Measurements from ENCODE around the gene GID8.
A peak's percentile ranks its signal among the peaks of the same experiment; 100 is the strongest.

GID8 gene

GRCh38 chr20:62905536-62906117 lies 32.3 kb upstream of the GID8 start:
- Histone ChIP-seq H3K79me2 (ENCODE audit: insufficient read depth, low read depth) (peaks cover 22% of the 10 kb centered on the region; the same call in 1 of the 2 replicates), H3K4me1 (ENCODE audit: low read depth, poor library complexity, severe bottlenecking) (peaks cover 56% of the 10 kb centered on the region), H3K4me2 (no peak overlapping the region), H2AFZ (ENCODE audit: low read depth) (no peak overlapping the region), H3K4me3 (IDR thresholded peaks at IDR 0.05; ENCODE audit: insufficient read depth, low read depth, low read length) (no peak overlapping the region), H3K27me3 (ENCODE audit: insufficient read depth, low read depth) (no peaks in the 10 kb centered on the region), H4K20me1 (ENCODE audit: insufficient read depth) (peaks cover 26% of the 10 kb centered on the region), H3K36me3 (ENCODE audit: insufficient read depth) (peaks cover 12% of the 10 kb centered on the region; the same call in 1 of the 2 replicates), H3K9ac (no peak overlapping the region), H3K27ac (no peak overlapping the region)
- TF ChIP-seq CTCF (conservative IDR thresholded peaks at IDR 0.05; ENCODE audit: low read depth, low read length), result no peak

- H2AFZ ChIP-seq (ENCODE audit: low read depth), result no peak overlapping the region
- no peak overlapping the region for H3K4me2 ChIP-seq
- peaks cover 12% of the 10 kb centered on the region; the same call in 1 of the 2 replicates for H3K36me3 ChIP-seq (ENCODE audit: insufficient read depth)
- H3K27ac ChIP-seq, result no peak overlapping the region
- H3K4me3 ChIP-seq (IDR thresholded peaks at IDR 0.05; ENCODE audit: insufficient read depth, low read depth, low read length), result no peak overlapping the region
- peaks cover 26% of the 10 kb centered on the region for H4K20me1 ChIP-seq (ENCODE audit: insufficient read depth)
- no peaks in the 10 kb centered on the region for H3K27me3 ChIP-seq (ENCODE audit: insufficient read depth, low read depth)
- no peak for TF ChIP-seq CTCF (conservative IDR thresholded peaks at IDR 0.05; ENCODE audit: low read depth, low read length)
- H3K4me1 ChIP-seq (ENCODE audit: low read depth, poor library complexity, severe bottlenecking), result peaks cover 56% of the 10 kb centered on the region
- no peak overlapping the region for H3K9ac ChIP-seq
- peaks cover 22% of the 10 kb centered on the region; the same call in 1 of the 2 replicates for H3K79me2 ChIP-seq (ENCODE audit: insufficient read depth, low read depth)
Observed at GRCh38 chr20:62906209-62906608, 31.7 kb upstream of the GID8 start.

GRCh38 chr20:62906647-62907375 lies 31.1 kb upstream of the GID8 start:
- Histone ChIP-seq H3K4me2 (no peak overlapping the region), H3K36me3 (ENCODE audit: insufficient read depth) (peaks cover 17% of the 10 kb centered on the region; the same call in 1 of the 2 replicates), H3K27me3 (ENCODE audit: insufficient read depth, low read depth) (no peaks in the 10 kb centered on the region), H4K20me1 (ENCODE audit: insufficient read depth) (peaks cover 31% of the 10 kb centered on the region), H2AFZ (ENCODE audit: low read depth) (no peak overlapping the region), H3K79me2 (ENCODE audit: insufficient read depth, low read depth) (peaks cover 28% of the 10 kb centered on the region), H3K9ac (no peak overlapping the region), H3K4me1 (ENCODE audit: low read depth, poor library complexity, severe bottlenecking) (peaks cover 56% of the 10 kb centered on the region), H3K4me3 (IDR thresholded peaks at IDR 0.05; ENCODE audit: insufficient read depth, low read depth, low read length) (no peak overlapping the region), H3K27ac (no peak overlapping the region)
- TF ChIP-seq CTCF (conservative IDR thresholded peaks at IDR 0.05; ENCODE audit: low read depth, low read length), result no peak

- H3K27ac ChIP-seq, result no peak overlapping the region; the same call in 1 of the 2 replicates
- H3K27me3 ChIP-seq (ENCODE audit: insufficient read depth, low read depth), result no peaks in the 10 kb centered on the region
- H3K4me2 ChIP-seq, result peak overlapping the region; percentile 61; the same call in 1 of the 2 replicates
- no peak overlapping the region for H2AFZ ChIP-seq (ENCODE audit: low read depth)
- peaks cover 35% of the 10 kb centered on the region for H4K20me1 ChIP-seq (ENCODE audit: insufficient read depth)
- H3K79me2 ChIP-seq (ENCODE audit: insufficient read depth, low read depth), result peaks cover 36% of the 10 kb centered on the region
- peaks cover 57% of the 10 kb centered on the region for H3K4me1 ChIP-seq (ENCODE audit: low read depth, poor library complexity, severe bottlenecking)
- no peak overlapping the region for H3K9ac ChIP-seq
- peaks cover 19% of the 10 kb centered on the region; the same call in 1 of the 2 replicates for H3K36me3 ChIP-seq (ENCODE audit: insufficient read depth)
- no peak overlapping the region for H3K4me3 ChIP-seq (IDR thresholded peaks at IDR 0.05; ENCODE audit: insufficient read depth, low read depth, low read length)
- TF ChIP-seq CTCF (conservative IDR thresholded peaks at IDR 0.05; ENCODE audit: low read depth, low read length), result peak; percentile 39; the same call in 1 of the 2 replicates
Observed at GRCh38 chr20:62907384-62908317, 30.3 kb upstream of the GID8 start.
